ENCODE results near the gene CDC42EP3. TPM values are rescaled to one million over a fixed set of nuclear protein-coding genes. Genes with fewer than 3 reads are reported as not detected.

The CDC42EP3 gene
- total RNA-seq, 3 donors from 2014 or later: 19.5 to 35.7 (median 35.7) TPM

DNA sequence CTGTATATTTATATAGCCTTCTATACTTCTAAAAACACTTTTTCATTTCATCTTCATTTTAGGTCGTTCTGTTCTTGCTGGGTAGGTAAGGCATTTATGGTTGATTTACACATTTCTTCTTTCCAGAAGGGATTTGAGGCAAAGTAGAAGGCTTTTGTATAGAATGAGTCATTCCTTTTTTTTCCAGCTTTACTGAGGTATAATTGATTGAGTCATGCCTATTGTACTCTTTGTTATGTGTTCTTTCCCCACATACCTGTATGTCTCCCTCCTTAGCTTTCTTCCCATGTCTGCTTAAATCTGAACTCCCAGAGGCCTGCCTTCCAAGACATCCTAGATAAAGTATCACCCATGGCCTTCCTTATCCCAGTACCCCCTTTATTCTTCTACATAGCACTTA lies 4.8 kb upstream of the CDC42EP3 start:
- no peak overlapping the region for H3K4me3 ChIP-seq
- intact Hi-C loops (cut with DNase I; ENCODE audit: low total_unique reads): no loop called here
- TF ChIP-seq, protein P1, sequence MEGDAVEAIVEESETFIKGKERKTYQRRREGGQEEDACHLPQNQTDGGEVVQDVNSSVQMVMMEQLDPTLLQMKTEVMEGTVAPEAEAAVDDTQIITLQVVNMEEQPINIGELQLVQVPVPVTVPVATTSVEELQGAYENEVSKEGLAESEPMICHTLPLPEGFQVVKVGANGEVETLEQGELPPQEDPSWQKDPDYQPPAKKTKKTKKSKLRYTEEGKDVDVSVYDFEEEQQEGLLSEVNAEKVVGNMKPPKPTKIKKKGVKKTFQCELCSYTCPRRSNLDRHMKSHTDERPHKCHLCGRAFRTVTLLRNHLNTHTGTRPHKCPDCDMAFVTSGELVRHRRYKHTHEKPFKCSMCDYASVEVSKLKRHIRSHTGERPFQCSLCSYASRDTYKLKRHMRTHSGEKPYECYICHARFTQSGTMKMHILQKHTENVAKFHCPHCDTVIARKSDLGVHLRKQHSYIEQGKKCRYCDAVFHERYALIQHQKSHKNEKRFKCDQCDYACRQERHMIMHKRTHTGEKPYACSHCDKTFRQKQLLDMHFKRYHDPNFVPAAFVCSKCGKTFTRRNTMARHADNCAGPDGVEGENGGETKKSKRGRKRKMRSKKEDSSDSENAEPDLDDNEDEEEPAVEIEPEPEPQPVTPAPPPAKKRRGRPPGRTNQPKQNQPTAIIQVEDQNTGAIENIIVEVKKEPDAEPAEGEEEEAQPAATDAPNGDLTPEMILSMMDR (IDR thresholded peaks at IDR 0.05): no peak
- H3K4me1 ChIP-seq: no peaks in the 10 kb centered on the region
- DNase-seq (ENCODE audit: low spot score in 2 of 2): no peak
- no peaks in the 10 kb centered on the region for H3K27me3 ChIP-seq
- H3K27ac ChIP-seq: no peak overlapping the region
- no peaks in the 10 kb centered on the region for H3K9me3 ChIP-seq
- H3K36me3 ChIP-seq: no peaks in the 10 kb centered on the region

DNA sequence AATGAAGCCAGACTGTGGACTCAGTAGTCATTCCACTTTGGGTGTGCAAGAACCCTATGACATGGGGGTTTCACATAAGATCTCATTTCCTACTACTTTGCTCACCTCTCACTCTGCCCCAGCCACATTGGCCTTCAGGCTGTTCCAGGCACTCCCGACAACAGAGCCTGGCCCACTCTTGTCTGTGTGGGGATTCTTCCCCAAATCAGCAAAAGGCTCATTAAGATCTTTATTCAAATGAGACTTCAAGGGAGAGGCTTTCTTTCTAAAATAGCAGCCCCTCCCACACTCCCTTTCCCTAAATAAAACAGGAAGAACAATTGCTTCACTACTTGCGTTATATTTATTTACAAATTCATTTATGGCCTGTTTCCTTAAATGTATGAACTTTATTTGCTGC lies 3.5 kb upstream of the CDC42EP3 start:
- no peak for DNase-seq (ENCODE audit: low spot score in 2 of 2)
- no peak overlapping the region for H3K27ac ChIP-seq
- no peak overlapping the region for H3K4me3 ChIP-seq
- intact Hi-C loops (cut with DNase I; ENCODE audit: low total_unique reads): no loop called here
- H3K9me3 ChIP-seq: no peaks in the 10 kb centered on the region
- no peak for TF ChIP-seq POLR2A (IDR thresholded peaks at IDR 0.05)
- no peaks in the 10 kb centered on the region for H3K27me3 ChIP-seq
- H3K4me1 ChIP-seq: no peaks in the 10 kb centered on the region
- H3K36me3 ChIP-seq: no peaks in the 10 kb centered on the region

DNA sequence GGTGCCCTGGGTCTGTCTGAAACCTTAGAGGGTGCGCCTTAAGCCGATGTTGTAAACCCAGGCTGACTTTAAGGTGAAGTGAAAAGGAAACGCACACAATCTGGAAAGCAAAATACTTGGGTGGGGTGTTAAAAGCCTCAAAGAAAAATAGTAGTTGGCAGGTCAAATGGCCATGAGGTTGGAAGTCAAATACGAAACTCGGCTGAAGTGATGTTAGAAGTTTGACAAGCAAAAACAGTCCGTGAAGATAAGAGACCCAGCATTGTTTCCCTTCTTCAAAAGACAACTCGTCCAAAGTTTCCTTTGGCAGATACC lies 1.4 kb upstream of the CDC42EP3 start:
- intact Hi-C loops (cut with DNase I; ENCODE audit: low total_unique reads): no loop called here

DNA sequence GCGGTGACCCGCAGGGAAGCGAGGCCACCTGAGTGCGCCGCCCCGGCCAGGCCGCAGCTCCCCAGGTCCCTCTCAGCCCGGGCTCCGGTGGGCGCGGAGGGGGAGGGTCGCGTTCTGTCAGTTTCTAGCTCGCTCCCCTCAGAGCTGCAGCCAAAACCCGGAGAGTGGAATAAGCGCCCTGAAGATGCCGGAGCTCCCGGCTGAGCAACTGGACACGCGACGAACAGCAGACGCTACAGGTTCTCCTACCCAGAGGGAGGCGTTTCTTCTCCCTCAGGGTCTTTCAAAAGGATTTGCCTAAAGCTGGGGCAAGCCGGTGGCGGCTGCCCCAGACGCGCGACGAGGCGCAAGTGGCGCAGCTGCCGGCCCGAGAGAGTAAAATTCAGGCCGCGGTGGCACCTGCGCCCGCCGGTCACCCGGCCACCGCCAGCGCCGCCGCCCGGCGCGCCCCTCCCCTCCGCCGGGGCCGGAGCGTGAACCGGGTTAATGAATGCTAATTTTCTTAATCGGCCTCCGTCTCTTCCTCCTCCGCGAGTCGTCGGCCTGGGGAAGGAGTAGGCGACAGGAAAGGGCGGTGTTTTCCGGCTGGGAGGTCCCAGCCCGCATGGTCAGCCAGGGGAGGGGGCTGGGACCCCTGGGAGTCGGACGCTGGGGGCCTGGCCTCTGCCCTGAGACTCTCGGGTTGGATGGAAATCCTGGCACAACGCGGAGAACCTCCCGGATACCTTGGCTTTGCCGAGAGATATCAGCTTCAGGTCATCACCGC lies 845 bp upstream of the CDC42EP3 start:
- intact Hi-C loops (cut with DNase I; ENCODE audit: low total_unique reads): no loop called here
- no peaks in the 10 kb centered on the region for H3K9me3 ChIP-seq
- H3K4me1 ChIP-seq: no peaks in the 10 kb centered on the region
- H3K27me3 ChIP-seq: no peaks in the 10 kb centered on the region
- H3K4me3 ChIP-seq: peak overlapping the region; percentile 82 to 88 (median 84)
- DNase-seq (ENCODE audit: low spot score in 2 of 2): peak; percentile 57 to 67
- H3K27ac ChIP-seq: peak overlapping the region; percentile 93 to 94
- peak in 2 of 3 donors; percentile 4 to 46 for TF ChIP-seq POLR2AphosphoS5 (IDR thresholded peaks at IDR 0.05)
- TF ChIP-seq, protein P1 (IDR thresholded peaks at IDR 0.05): no peak
- no peaks in the 10 kb centered on the region for H3K36me3 ChIP-seq

More for the DNA sequence above, 1.4 kb upstream of the CDC42EP3 start:
- Histone ChIP-seq H3K9me3 (no peaks in the 10 kb centered on the region), H3K27ac (peak overlapping the region; percentile 93 to 94), H3K27me3 (no peaks in the 10 kb centered on the region), H3K4me1 (no peaks in the 10 kb centered on the region), H3K4me3 (peak overlapping the region; percentile 82 to 88 (median 84)), H3K36me3 (no peaks in the 10 kb centered on the region)
- no peak for DNase-seq (ENCODE audit: low spot score in 2 of 2)
- TF ChIP-seq, protein P1 (IDR thresholded peaks at IDR 0.05): no peak
- no peak for TF ChIP-seq POLR2AphosphoS5 (IDR thresholded peaks at IDR 0.05)
- TF ChIP-seq POLR2A (IDR thresholded peaks at IDR 0.05): no peak

DNA sequence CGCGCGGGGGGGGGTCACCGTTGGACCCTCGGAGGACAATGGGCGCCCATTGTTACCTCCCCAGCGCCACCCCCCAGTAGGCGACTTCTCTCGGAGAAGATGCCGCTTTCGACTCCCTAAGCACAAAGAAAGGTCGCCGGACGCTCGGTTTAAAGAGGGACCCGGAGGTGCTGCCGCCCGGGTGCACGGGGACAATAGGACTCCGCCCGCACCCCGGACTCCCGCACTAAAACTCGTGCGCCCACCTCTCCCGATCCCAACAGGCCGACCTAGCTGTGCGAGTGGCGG lies 318 bp upstream of the CDC42EP3 start:
- peak in 1 of 2 donors; percentile 41 for DNase-seq (ENCODE audit: low spot score in 2 of 2)
- Histone ChIP-seq H3K9me3 (no peaks in the 10 kb centered on the region), H3K27me3 (no peaks in the 10 kb centered on the region), H3K4me1 (no peaks in the 10 kb centered on the region), H3K36me3 (no peaks in the 10 kb centered on the region), H3K27ac (peak overlapping the region; percentile 93 to 94), H3K4me3 (peak overlapping the region; percentile 82 to 88 (median 84))
- intact Hi-C loops (cut with DNase I; ENCODE audit: low total_unique reads): no loop called here
- TF ChIP-seq POLR2A (IDR thresholded peaks at IDR 0.05) (no peak), POLR2AphosphoS5 (IDR thresholded peaks at IDR 0.05) (no peak)
- TF ChIP-seq, protein P1 (IDR thresholded peaks at IDR 0.05): no peak
